HG02678 (cell line): Measurements from ENCODE around the gene TLCD3A.

Source experiments
- ATAC-seq: cut with Tn5 transposase; IDR thresholded peaks from one replicate; pipeline ENCODE4 v1.9.1; 2021; ENCODE audit warnings: mild to moderate bottlenecking, moderate library complexity; ENCODE audit not compliant: unreplicated experiment

Gene TLCD3A

DNA sequence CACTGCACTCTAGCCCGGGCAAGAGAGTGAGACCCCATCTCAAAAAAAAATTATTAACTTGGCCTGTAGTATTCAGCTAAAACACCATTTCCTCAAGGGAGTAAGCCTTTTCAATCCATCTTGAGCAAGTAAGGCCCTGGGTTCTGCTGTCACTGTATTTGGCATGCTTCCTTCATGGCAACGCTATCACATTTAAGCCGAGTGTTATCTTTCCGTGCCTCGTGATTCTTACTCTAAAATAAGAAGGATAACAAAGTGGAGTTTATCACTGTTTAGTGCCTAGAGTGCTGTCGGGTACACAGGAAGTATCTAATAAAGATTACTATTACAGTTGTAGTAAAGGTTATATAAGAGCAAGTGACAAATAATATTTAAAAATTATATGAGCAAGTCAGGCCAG, 26.5 kb upstream of the TLCD3A start:
- ATAC-seq, result no peak

DNA sequence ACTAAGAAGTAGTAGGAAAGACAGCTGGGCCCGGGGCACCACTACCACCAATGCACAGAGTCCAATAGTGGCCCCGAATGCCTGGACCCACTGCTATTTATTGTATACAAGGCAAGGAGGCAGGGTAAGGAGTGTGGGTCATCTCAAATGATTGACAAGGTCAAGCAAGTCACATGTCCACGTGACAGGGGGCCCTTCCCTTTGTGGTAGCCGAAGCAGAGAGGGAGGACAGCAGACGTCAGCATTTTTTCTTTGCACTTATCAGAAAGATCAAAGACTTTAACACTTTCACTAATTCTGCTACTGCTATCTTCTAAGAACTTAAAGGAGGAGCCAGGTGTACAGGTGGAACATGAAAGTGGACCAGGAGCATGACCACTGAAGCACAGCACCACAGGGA, 24.3 kb upstream of the TLCD3A start:
- ATAC-seq, result no peak

DNA sequence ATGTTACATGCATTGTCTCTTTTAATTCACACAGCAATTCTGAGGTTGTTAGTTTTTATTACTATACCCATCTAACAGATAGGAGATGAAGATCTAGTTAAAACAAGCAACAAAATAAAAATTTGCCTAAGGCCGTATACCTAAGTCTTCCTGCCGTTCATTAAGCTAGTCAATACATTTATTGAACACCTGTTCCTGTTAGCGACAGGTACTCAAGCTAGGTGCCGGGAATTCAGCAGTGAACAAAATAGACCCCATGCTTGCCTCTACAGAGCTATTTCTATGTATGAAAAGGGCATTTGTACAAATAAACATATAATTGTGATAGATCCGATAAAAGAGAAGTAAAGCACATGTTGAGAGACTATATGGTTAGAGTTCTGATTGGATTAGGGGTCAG, 14.3 kb upstream of the TLCD3A start:
- ATAC-seq, result no peak

- no peak for ATAC-seq
These were observed 11.5 kb upstream of the TLCD3A start for GRCh38 chr17:720706-721539.

GRCh38 chr17:721540-721937, 10.9 kb upstream of the TLCD3A start:
- ATAC-seq, result no peak

- no peak for ATAC-seq
These were observed 7.3 kb upstream of the TLCD3A start for GRCh38 chr17:725084-725483.

GRCh38 chr17:725746-726145, 6.7 kb upstream of the TLCD3A start:
- ATAC-seq, result no peak

GRCh38 chr17:726271-726919, 6.0 kb upstream of the TLCD3A start:
- no peak for ATAC-seq

DNA sequence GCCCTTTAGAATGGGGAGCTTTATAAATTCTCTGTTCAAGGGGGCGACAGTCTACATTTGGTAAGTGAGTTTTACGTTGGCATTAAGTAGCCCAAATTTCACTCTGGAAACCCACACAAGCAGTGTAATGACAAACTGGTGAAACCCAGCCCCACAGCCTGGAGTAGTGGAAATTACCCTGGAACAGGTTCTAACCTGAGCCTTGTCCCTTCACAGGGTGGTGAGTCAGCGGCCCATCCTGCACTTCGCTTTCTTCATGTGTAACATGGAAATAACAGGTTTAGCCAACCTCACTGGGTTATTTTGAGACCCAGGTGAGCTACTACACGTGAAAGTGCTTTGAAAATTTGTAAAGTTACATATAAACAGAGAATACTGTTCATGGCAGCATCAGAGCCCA, 3.5 kb upstream of the TLCD3A start:
- no peak for ATAC-seq

- ATAC-seq, result no peak
These were observed 741 bp upstream of the TLCD3A start for GRCh38 chr17:731644-732066.

- ATAC-seq, result peak; percentile 42
These were observed 715 bp downstream of the TLCD3A start for GRCh38 chr17:732902-733720.

DNA sequence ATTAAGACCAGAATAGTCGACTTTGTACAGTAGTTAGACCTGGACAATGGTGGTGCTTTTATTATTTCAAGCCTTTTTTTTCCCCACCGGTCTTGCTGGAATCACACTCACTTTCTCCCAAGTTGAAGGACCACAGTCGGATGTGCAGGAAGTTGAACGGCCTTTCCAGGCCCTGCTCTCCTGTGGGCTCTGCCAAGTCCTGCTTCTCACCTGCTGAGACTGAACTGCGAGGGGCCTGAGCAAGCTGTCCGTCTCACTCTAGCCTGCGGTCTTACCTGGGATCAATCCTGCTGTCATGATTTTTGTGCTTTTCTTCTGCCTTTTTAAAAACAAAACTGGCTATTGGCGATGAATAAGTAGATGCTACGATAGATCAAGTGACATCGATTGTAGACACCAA, 1.3 kb downstream of the TLCD3A start:
- no peak for ATAC-seq

DNA sequence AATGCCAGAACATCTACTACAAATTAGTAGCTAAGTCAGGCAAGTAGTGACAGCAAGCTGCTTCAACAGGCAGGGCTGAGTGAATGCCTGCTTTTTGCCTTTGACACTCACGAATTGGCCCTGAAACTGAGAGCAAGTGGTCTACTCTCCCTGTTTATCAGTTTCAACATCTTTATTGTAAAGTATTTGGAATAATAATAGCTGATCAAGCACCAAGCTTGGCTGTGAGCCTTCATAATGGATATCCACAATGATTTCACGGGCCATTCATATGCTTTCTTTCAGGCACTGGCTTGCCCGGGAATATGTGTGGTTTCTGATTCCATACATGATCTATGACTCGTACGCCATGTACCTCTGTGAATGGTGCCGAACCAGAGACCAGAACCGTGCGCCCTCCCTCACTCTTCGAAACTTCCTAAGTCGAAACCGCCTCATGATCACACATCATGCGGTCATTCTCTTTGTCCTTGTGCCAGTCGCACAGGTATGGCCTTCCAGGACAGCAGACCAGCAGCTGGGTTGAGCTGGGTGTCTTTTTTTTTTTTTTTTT, 5.2 kb downstream of the TLCD3A start:
- no peak for ATAC-seq

GRCh38 chr17:740240-741017, 8.0 kb downstream of the TLCD3A start:
- ATAC-seq, result peak; percentile 69

DNA sequence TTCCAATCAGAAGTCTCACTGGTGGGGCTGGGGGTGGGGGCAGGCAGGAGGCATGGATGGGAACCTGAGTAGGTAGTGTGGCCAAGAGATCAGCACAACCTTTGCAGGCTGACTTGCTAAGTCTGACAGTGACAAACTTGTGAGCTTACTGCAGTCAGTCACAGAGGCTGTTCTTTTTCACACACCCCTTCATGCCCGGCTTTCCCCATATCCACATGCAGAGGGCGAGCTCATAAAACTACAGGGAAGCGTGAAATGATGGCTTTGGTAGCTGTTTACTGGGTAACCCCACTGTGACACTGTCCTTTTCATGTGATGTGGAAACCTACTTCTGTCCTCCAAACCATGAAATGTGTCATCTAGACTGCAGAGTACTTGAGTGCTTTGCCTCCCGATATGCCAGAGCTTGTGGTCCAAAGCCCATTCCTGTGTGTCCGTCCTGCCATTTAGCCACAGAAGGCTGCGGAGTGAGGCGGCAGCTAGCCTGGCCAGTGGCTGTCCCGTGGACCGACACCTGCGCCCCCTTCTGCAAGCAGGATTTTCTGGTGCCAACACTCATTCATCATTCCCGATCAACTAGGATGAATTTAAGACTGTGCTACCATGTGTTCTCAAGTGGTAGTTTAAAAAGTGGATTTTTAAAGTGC, 9.9 kb downstream of the TLCD3A start:
- no peak for ATAC-seq

GRCh38 chr17:743139-743538, 10.7 kb downstream of the TLCD3A start:
- ATAC-seq, result no peak

GRCh38 chr17:744937-745336, 12.5 kb downstream of the TLCD3A start:
- ATAC-seq, result no peak

GRCh38 chr17:745406-745805, 13.0 kb downstream of the TLCD3A start:
- ATAC-seq, result no peak

DNA sequence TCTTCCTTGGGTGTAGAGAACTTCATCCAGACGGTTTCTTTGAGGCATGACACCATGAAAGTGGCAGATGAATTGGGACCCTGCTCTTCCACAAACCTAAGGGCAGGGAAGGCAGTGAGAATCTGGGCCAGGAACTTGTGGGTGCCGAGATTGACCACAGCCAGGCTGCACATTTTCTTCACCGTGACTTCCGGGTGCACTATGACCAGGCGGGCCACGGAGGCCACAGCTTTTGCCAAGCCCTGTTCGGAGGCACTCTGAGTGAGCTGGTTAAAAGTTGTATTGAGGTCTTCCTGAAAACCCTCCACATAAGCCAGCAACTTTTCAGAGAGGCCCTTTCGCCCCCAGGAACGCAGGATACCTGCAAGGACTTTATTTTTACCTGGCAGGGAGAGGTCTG, 13.8 kb downstream of the TLCD3A start:
- ATAC-seq, result no peak
